Astrocyte (in vitro differentiated cells and primary cell): ENCODE data around the gene SFT2D1. TPM values are rescaled to one million over a fixed set of nuclear protein-coding genes. Genes with fewer than 3 reads are reported as not detected.

ENCODE experiments used
- DNase-seq: peaks from one replicate; pipeline ENCODE4 v3.0.0-alpha.2; 2010; ENCODE audit warnings: low read depth
- FAIRE-seq: peaks from 2 replicates; lab custom pipeline; 2011; peaks lifted over from hg19 to GRCh38; lab: Jason Lieb, UNC
- H2AFZ ChIP-seq: 2 replicates; pipeline ENCODE4 v1.6.0; 2012; ENCODE audit warnings: low read depth, low read length, inconsistent platforms
- H3K27ac ChIP-seq: 2 replicates; pipeline ENCODE4 v1.5.1; 2011; ENCODE audit warnings: low read depth, low read length, inconsistent platforms
- H3K27me3 ChIP-seq: 2 replicates; pipeline ENCODE4 v1.6.0; 2011; ENCODE audit warnings: low read length, inconsistent platforms; ENCODE audit not compliant: insufficient read depth
- H3K36me3 ChIP-seq: 2 replicates; pipeline ENCODE4 v1.5.1; 2011; ENCODE audit warnings: low read length, inconsistent platforms; ENCODE audit not compliant: insufficient read depth
- H3K4me1 ChIP-seq: 2 replicates; pipeline ENCODE4 v1.5.1; 2011; ENCODE audit warnings: low read length, inconsistent platforms; ENCODE audit not compliant: insufficient read depth
- H3K4me2 ChIP-seq: 2 replicates; pipeline ENCODE4 v1.6.0; 2012; ENCODE audit warnings: low read length, inconsistent platforms
- H3K4me3 ChIP-seq: 2 replicates; pipeline ENCODE4 v1.5.1; 2011; ENCODE audit warnings: low read depth, mild to moderate bottlenecking, low read length, inconsistent platforms; ENCODE audit not compliant: insufficient read depth
- H3K79me2 ChIP-seq: 2 replicates; pipeline ENCODE4 v1.6.0; 2012; ENCODE audit warnings: mild to moderate bottlenecking, low read length, inconsistent platforms; ENCODE audit not compliant: insufficient read depth
- H3K9ac ChIP-seq: 2 replicates; pipeline ENCODE4 v1.6.0; 2012; ENCODE audit warnings: mild to moderate bottlenecking, low read length, inconsistent platforms
- H3K9me3 ChIP-seq: 2 replicates; pipeline ENCODE4 v1.5.1; 2012; ENCODE audit warnings: low read depth, mild to moderate bottlenecking, low read length, inconsistent platforms; ENCODE audit not compliant: insufficient read depth
- H4K20me1 ChIP-seq: 2 replicates; pipeline ENCODE4 v1.6.0; 2012; ENCODE audit warnings: low read length, inconsistent platforms; ENCODE audit not compliant: insufficient read depth
- H3K27ac Mint-ChIP-seq: one replicate; pipeline ENCODE4 v1.8.0; 2021; ENCODE audit warnings: mild to moderate bottlenecking, mixed read lengths; ENCODE audit not compliant: unreplicated experiment
- H3K27me3 Mint-ChIP-seq: one replicate; pipeline ENCODE4 v1.8.0; 2021; ENCODE audit warnings: low read depth, mixed read lengths; ENCODE audit not compliant: unreplicated experiment
- H3K36me3 Mint-ChIP-seq: one replicate; pipeline ENCODE4 v1.8.0; 2021; ENCODE audit warnings: low read depth, mixed read lengths; ENCODE audit not compliant: unreplicated experiment
- H3K4me1 Mint-ChIP-seq: one replicate; pipeline ENCODE4 v1.8.0; 2021; ENCODE audit warnings: low read depth, mixed read lengths; ENCODE audit not compliant: unreplicated experiment
- H3K4me3 Mint-ChIP-seq: one replicate; pipeline ENCODE4 v1.8.0; 2021; ENCODE audit warnings: mild to moderate bottlenecking, moderate library complexity, mixed read lengths; ENCODE audit not compliant: unreplicated experiment
- H3K9me3 Mint-ChIP-seq: one replicate; pipeline ENCODE4 v1.8.0; 2021; ENCODE audit warnings: mild to moderate bottlenecking, mixed read lengths; ENCODE audit not compliant: unreplicated experiment
- CTCF ChIP-seq: IDR thresholded peaks from 2 replicates; pipeline ENCODE4 v1.5.1; 2011; ENCODE audit warnings: low read depth, mild to moderate bottlenecking, inconsistent platforms, low read length, moderate library complexity; ENCODE audit not compliant: insufficient read depth
- EZH2 ChIP-seq: IDR thresholded peaks from 2 replicates; pipeline ENCODE4 v1.6.1; 2012; ENCODE audit warnings: mild to moderate bottlenecking, low read length, inconsistent platforms; ENCODE audit not compliant: insufficient read depth
- total RNA-seq: library from RNA; stranded (reverse); gene quantifications from 2 replicates; pipeline ENCODE4 v1.2.1, GENCODE V29; 2021

SFT2D1 gene
- total RNA-seq, 1 donor from 2014 or later = 63.9 TPM

GRCh38 chr6:166289207-166290060, 52.9 kb downstream of the SFT2D1 start:
- Histone ChIP-seq H3K27ac (no peak overlapping the region), H3K9me3 (no peaks in the 10 kb centered on the region), H3K79me2 (no peaks in the 10 kb centered on the region), H3K9ac (no peak overlapping the region), H3K4me3 (no peak overlapping the region), H3K4me2 (no peak overlapping the region), H3K36me3 (no peaks in the 10 kb centered on the region), H3K27me3 (peaks cover 7% of the 10 kb centered on the region), H4K20me1 (no peaks in the 10 kb centered on the region), H3K4me1 (no peaks in the 10 kb centered on the region), H2AFZ (no peak overlapping the region)
- no peak for DNase-seq
- no peak for FAIRE-seq
- no peak overlapping the region for H3K4me3 Mint-ChIP-seq
- no peaks in the 10 kb centered on the region for H3K9me3 Mint-ChIP-seq
- H3K4me1 Mint-ChIP-seq = no peaks in the 10 kb centered on the region
- TF ChIP-seq CTCF (no peak), EZH2 (no peak)
- peaks cover 44% of the 10 kb centered on the region for H3K27me3 Mint-ChIP-seq
- H3K27ac Mint-ChIP-seq = no peak overlapping the region
- H3K36me3 Mint-ChIP-seq = no peaks in the 10 kb centered on the region

GRCh38 chr6:166286839-166287271, 55.5 kb downstream of the SFT2D1 start:
- no peaks in the 10 kb centered on the region for H4K20me1 ChIP-seq
- H3K4me2 ChIP-seq = no peak overlapping the region
- H3K4me1 Mint-ChIP-seq = peaks cover 1% of the 10 kb centered on the region
- H3K27ac ChIP-seq = no peak overlapping the region
- no peak overlapping the region for H3K4me3 ChIP-seq
- TF ChIP-seq EZH2 (no peak), CTCF (no peak)
- peaks cover 50% of the 10 kb centered on the region for H3K27me3 Mint-ChIP-seq
- no peaks in the 10 kb centered on the region for H3K4me1 ChIP-seq
- H3K79me2 ChIP-seq = no peaks in the 10 kb centered on the region
- no peak overlapping the region for H3K9ac ChIP-seq
- H3K27ac Mint-ChIP-seq = no peak overlapping the region
- no peak overlapping the region for H2AFZ ChIP-seq
- peaks cover 14% of the 10 kb centered on the region for H3K27me3 ChIP-seq
- H3K36me3 Mint-ChIP-seq = no peaks in the 10 kb centered on the region
- FAIRE-seq (no peak), DNase-seq (no peak)
- H3K9me3 Mint-ChIP-seq = no peaks in the 10 kb centered on the region
- no peaks in the 10 kb centered on the region for H3K36me3 ChIP-seq
- H3K9me3 ChIP-seq = no peaks in the 10 kb centered on the region
- H3K4me3 Mint-ChIP-seq = no peak overlapping the region

GRCh38 chr6:166285233-166285632, 57.1 kb downstream of the SFT2D1 start:
- H3K9me3 Mint-ChIP-seq = no peaks in the 10 kb centered on the region
- H3K4me3 Mint-ChIP-seq = no peak overlapping the region
- no peaks in the 10 kb centered on the region for H3K4me1 ChIP-seq
- peaks cover 54% of the 10 kb centered on the region for H3K27me3 Mint-ChIP-seq
- H4K20me1 ChIP-seq = no peaks in the 10 kb centered on the region
- peaks cover 14% of the 10 kb centered on the region for H3K27me3 ChIP-seq
- no peaks in the 10 kb centered on the region for H3K9me3 ChIP-seq
- no peak for FAIRE-seq
- no peak overlapping the region for H3K4me3 ChIP-seq
- H3K79me2 ChIP-seq = no peaks in the 10 kb centered on the region
- H3K27ac Mint-ChIP-seq = no peak overlapping the region
- no peak for TF ChIP-seq CTCF
- no peak for TF ChIP-seq EZH2
- DNase-seq = no peak
- H2AFZ ChIP-seq = no peak overlapping the region
- peaks cover 1% of the 10 kb centered on the region for H3K4me1 Mint-ChIP-seq
- no peak overlapping the region for H3K27ac ChIP-seq
- H3K36me3 ChIP-seq = no peaks in the 10 kb centered on the region
- no peak overlapping the region for H3K9ac ChIP-seq
- H3K4me2 ChIP-seq = no peak overlapping the region
- H3K36me3 Mint-ChIP-seq = no peaks in the 10 kb centered on the region
